ENCODE results near the gene DNAJC4. TPM values are rescaled to one million over a fixed set of nuclear protein-coding genes. Genes with fewer than 3 reads are reported as not detected.

Gene DNAJC4
- total and polyA plus RNA-seq, 9 of the 15 experiments (the other 6 are each of a cell fraction or from before 2014, with no cell fraction given) = 4.0 to 32.6 (median 19.9) TPM

- no peak for DNase-seq (ENCODE audit: extremely low read depth in 1 of 4, low spot score in 3 of 4)
- TSS peak; percentile 34 for BruUV-seq (replicated peaks)
- Histone ChIP-seq H3K27me3 (ENCODE audit: control insufficient read depth in 2 of 2, insufficient read depth in 2 of 2, low read length in 2 of 2) (no peaks in the 10 kb centered on the region), H3K4me3 (peak overlapping the region; percentile 71), H3K9me1 (ENCODE audit: control insufficient read depth, insufficient read depth, low read length) (no peaks in the 10 kb centered on the region), H3K4me2 (ENCODE audit: insufficient read depth, low read length) (peak overlapping the region; percentile 88), H3K9ac (ENCODE audit: insufficient read depth in 1 of 2, low read depth in 2 of 2, low read length in 2 of 2) (peak overlapping the region; percentile 38 to 91), H4K20me1 (replicated peaks; ENCODE audit: control insufficient read depth, insufficient read depth, low read length) (no peaks in the 10 kb centered on the region), H2AFZ (ENCODE audit: low read depth, low read length) (no peak overlapping the region), H3K27ac (ENCODE audit: extremely low read depth, low read depth, low read length) (no peak overlapping the region; the same call in 2 of the 3 replicates), H3K4me1 (replicated peaks in 1 of 2; ENCODE audit: control insufficient read depth in 2 of 2, insufficient read depth in 2 of 2, low read length in 2 of 2) (peaks cover 38 to 66% of the 10 kb centered on the region in 2 experiments), H3K9me3 (replicated peaks; ENCODE audit: control insufficient read depth, insufficient read depth, low read depth, low read length) (no peaks in the 10 kb centered on the region), H3K36me3 (ENCODE audit: control insufficient read depth, insufficient read depth, low read length) (peaks cover 43% of the 10 kb centered on the region; the same call in 2 of the 3 replicates), H3K79me2 (ENCODE audit: control insufficient read depth, insufficient read depth, low read length) (peaks cover 44% of the 10 kb centered on the region)
- no peak for FAIRE-seq
- CTCF ChIA-PET (ENCODE audit: low intra/inter-chr PET ratio) = no interaction called here
- intact Hi-C loops (cut with micrococcal nuclease) = no loop called here
- no peak for ATAC-seq
- POLR2A ChIA-PET = interaction anchor here (1.0 to 1.6 kb wide), 3 partner anchors 10 to 36 kb away, joined by 3 to 4 read pairs (median 3); partner anchors contain the start of genes NUDT22, PPP1R14B and TRPT1
- WGBS (ENCODE audit: insufficient coverage, low coverage, missing lambda C conversion rate) = 91% methylated on average over 10 of the region's 12 CpGs
- in situ Hi-C loops (cut with MboI) = no loop called here
- TF ChIP-seq ADNP (tag; IDR thresholded peaks at IDR 0.05) (no peak), JUND (IDR thresholded peaks at IDR 0.05; ENCODE audit: borderline replicate concordance, low read depth, low read length) (no peak), JUND (tag; IDR thresholded peaks at IDR 0.05; ENCODE audit: borderline replicate concordance, low read depth, low read length) (no peak), SLC30A9 (CRISPR knock-in tag; IDR thresholded peaks at IDR 0.05) (no peak), ZNF717 (CRISPR knock-in tag; IDR thresholded peaks at IDR 0.05) (no peak), RBFOX2 (IDR thresholded peaks at IDR 0.05; ENCODE audit: low read depth, low read length) (0 out of 2 replicates have a peak, but pooled peaks have one; percentile 15), MBD2 (IDR thresholded peaks at IDR 0.05; ENCODE audit: borderline replicate concordance, low read depth) (no peak), MIER1 (IDR thresholded peaks at IDR 0.05; ENCODE audit: low read depth) (no peak), OTX1 (CRISPR knock-in tag; IDR thresholded peaks at IDR 0.05) (no peak), CXXC5 (CRISPR knock-in tag; IDR thresholded peaks at IDR 0.05) (no peak), ASH1L (IDR thresholded peaks at IDR 0.05; ENCODE audit: borderline replicate concordance, low read depth, partially characterized antibody) (no peak), ZNF76 (CRISPR knock-in tag; IDR thresholded peaks at IDR 0.05; ENCODE audit: borderline replicate concordance) (no peak), EHMT2 (IDR thresholded peaks at IDR 0.05) (no peak), ELK1 (CRISPR knock-in tag; IDR thresholded peaks at IDR 0.05) (no peak), SMARCB1 (IDR thresholded peaks at IDR 0.05; ENCODE audit: insufficient read length, low read depth) (no peak)
- TF ChIP-seq, protein P1, sequence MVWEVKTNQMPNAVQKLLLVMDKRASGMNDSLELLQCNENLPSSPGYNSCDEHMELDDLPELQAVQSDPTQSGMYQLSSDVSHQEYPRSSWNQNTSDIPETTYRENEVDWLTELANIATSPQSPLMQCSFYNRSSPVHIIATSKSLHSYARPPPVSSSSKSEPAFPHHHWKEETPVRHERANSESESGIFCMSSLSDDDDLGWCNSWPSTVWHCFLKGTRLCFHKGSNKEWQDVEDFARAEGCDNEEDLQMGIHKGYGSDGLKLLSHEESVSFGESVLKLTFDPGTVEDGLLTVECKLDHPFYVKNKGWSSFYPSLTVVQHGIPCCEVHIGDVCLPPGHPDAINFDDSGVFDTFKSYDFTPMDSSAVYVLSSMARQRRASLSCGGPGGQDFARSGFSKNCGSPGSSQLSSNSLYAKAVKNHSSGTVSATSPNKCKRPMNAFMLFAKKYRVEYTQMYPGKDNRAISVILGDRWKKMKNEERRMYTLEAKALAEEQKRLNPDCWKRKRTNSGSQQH (CRISPR knock-in tag; IDR thresholded peaks at IDR 0.05) = no peak
- TF ChIP-seq, protein P2, sequence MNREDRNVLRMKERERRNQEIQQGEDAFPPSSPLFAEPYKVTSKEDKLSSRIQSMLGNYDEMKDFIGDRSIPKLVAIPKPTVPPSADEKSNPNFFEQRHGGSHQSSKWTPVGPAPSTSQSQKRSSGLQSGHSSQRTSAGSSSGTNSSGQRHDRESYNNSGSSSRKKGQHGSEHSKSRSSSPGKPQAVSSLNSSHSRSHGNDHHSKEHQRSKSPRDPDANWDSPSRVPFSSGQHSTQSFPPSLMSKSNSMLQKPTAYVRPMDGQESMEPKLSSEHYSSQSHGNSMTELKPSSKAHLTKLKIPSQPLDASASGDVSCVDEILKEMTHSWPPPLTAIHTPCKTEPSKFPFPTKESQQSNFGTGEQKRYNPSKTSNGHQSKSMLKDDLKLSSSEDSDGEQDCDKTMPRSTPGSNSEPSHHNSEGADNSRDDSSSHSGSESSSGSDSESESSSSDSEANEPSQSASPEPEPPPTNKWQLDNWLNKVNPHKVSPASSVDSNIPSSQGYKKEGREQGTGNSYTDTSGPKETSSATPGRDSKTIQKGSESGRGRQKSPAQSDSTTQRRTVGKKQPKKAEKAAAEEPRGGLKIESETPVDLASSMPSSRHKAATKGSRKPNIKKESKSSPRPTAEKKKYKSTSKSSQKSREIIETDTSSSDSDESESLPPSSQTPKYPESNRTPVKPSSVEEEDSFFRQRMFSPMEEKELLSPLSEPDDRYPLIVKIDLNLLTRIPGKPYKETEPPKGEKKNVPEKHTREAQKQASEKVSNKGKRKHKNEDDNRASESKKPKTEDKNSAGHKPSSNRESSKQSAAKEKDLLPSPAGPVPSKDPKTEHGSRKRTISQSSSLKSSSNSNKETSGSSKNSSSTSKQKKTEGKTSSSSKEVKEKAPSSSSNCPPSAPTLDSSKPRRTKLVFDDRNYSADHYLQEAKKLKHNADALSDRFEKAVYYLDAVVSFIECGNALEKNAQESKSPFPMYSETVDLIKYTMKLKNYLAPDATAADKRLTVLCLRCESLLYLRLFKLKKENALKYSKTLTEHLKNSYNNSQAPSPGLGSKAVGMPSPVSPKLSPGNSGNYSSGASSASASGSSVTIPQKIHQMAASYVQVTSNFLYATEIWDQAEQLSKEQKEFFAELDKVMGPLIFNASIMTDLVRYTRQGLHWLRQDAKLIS (CRISPR knock-in tag; IDR thresholded peaks at IDR 0.05) = no peak
Observed at GRCh38 chr11:64235437-64236161, 5.3 kb downstream of the DNAJC4 start.
